ENCODE measurements around the gene KCNS1.

DNA sequence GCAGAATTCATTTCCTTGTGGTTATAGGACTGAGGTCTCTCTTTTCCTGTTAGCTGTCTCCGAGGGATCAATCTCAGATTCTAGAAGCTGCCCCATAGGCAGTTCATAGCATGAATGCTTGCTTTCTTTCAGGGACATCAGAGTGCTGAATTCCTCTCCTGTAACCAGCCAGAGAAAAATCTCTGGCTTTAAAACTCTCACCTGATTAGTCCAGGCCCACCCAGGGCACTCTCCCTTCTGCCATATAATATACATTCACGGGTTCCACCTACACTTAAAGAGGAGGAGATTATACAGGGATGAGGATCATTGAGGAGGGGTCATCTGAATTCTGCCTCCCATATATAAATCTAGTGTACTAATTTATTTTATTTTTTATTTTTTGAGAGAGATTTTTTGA lies 2.1 kb upstream of the KCNS1 start:
- TF ChIP-seq, protein P1, sequence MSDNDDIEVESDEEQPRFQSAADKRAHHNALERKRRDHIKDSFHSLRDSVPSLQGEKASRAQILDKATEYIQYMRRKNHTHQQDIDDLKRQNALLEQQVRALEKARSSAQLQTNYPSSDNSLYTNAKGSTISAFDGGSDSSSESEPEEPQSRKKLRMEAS (IDR thresholded peaks at IDR 0.05), result no peak
- TF ChIP-seq JUN (IDR thresholded peaks at IDR 0.05) (no peak), POLR2A (IDR thresholded peaks at IDR 0.05; ENCODE audit: low read length) (no peak), ZFP36 (IDR thresholded peaks at IDR 0.05; ENCODE audit: borderline replicate concordance, partially characterized antibody) (no peak)
- TF ChIP-seq, protein P2, sequence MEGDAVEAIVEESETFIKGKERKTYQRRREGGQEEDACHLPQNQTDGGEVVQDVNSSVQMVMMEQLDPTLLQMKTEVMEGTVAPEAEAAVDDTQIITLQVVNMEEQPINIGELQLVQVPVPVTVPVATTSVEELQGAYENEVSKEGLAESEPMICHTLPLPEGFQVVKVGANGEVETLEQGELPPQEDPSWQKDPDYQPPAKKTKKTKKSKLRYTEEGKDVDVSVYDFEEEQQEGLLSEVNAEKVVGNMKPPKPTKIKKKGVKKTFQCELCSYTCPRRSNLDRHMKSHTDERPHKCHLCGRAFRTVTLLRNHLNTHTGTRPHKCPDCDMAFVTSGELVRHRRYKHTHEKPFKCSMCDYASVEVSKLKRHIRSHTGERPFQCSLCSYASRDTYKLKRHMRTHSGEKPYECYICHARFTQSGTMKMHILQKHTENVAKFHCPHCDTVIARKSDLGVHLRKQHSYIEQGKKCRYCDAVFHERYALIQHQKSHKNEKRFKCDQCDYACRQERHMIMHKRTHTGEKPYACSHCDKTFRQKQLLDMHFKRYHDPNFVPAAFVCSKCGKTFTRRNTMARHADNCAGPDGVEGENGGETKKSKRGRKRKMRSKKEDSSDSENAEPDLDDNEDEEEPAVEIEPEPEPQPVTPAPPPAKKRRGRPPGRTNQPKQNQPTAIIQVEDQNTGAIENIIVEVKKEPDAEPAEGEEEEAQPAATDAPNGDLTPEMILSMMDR (IDR thresholded peaks at IDR 0.05), result no peak

All from A549 (cell line).